ENCODE measurements around the gene SLC9A2. TPM values are rescaled to one million over a fixed set of nuclear protein-coding genes. Genes with fewer than 3 reads are reported as not detected.

The SLC9A2 gene
- total RNA-seq, 4 donors from 2014 or later = 0.09 to 0.16 (median 0.12) TPM

- no peak for DNase-seq (ENCODE audit: low spot score)
- TF ChIP-seq, protein P1, sequence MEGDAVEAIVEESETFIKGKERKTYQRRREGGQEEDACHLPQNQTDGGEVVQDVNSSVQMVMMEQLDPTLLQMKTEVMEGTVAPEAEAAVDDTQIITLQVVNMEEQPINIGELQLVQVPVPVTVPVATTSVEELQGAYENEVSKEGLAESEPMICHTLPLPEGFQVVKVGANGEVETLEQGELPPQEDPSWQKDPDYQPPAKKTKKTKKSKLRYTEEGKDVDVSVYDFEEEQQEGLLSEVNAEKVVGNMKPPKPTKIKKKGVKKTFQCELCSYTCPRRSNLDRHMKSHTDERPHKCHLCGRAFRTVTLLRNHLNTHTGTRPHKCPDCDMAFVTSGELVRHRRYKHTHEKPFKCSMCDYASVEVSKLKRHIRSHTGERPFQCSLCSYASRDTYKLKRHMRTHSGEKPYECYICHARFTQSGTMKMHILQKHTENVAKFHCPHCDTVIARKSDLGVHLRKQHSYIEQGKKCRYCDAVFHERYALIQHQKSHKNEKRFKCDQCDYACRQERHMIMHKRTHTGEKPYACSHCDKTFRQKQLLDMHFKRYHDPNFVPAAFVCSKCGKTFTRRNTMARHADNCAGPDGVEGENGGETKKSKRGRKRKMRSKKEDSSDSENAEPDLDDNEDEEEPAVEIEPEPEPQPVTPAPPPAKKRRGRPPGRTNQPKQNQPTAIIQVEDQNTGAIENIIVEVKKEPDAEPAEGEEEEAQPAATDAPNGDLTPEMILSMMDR (IDR thresholded peaks at IDR 0.05) = no peak
- ATAC-seq (ENCODE audit: low FRiP score) = no peak
Observed at GRCh38 chr2:102724016-102724490, 104.7 kb downstream of the SLC9A2 start.

DNA sequence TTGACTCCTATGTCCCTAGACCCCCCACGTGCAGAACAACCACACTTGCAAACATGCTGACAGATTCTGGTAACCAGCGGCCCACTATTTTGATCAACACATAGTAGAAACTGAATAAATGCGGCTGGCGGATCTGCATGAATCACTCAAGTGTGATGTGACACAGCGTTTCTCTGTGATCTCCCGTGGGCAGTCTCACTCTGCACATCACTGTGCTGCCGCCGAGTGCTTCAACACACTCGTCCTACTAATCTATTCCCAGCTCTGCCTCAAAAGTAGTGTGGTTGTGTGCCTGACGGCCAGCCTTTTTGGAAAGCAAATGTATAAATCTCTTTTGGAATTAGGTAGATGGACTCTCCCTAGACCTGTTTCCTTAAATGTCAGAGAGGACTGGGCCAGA is 105.2 kb downstream of the SLC9A2 start:
- TF ChIP-seq, protein P1 (IDR thresholded peaks at IDR 0.05) = no peak
- ATAC-seq (ENCODE audit: low FRiP score) (no peak), DNase-seq (ENCODE audit: low spot score) (no peak)

- TF ChIP-seq, protein P1 (IDR thresholded peaks at IDR 0.05) = no peak
- DNase-seq (ENCODE audit: low spot score) (no peak), ATAC-seq (ENCODE audit: low FRiP score) (no peak)
Observed at GRCh38 chr2:102726128-102727087, 107.1 kb downstream of the SLC9A2 start.

DNA sequence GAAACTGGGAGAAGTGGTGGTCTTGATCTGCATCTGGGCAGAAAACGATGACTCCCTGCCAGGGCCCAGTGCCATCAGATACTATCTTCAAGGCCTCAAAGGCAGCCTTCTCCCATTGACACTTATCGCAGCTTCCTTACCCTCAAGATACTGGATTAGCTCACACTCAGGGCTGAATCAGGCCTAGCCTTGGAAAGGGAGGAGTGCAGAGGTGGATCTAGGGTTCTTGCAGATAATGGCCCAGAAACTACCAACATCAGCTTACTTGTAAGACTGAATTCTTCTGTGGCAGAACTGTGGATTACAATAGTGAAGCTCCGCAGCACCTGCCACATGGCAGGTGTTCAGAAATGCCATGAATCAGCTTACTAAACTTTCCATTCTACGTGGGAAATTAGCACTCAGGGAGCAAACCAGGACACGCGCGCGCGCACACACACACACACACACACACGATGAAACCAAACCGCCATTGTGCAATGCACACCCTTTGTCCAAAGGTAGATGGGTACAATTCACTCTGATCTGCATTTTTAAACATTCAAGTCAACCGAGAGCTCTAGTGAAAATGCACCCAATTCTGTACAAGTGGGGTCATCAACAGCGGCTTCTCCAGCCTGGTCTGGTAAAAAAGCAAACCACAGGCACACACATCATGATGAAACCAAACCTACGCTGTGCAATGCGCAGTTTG is 116.2 kb downstream of the SLC9A2 start:
- TF ChIP-seq, protein P1 (IDR thresholded peaks at IDR 0.05) = no peak
- DNase-seq (ENCODE audit: low spot score) (no peak), ATAC-seq (ENCODE audit: low FRiP score) (no peak)

GRCh38 chr2:102736110-102736409 is 116.7 kb downstream of the SLC9A2 start:
- TF ChIP-seq, protein P1 (IDR thresholded peaks at IDR 0.05) = no peak
- DNase-seq (ENCODE audit: low spot score) = no peak
- ATAC-seq (ENCODE audit: low FRiP score) = peak; percentile 75

- TF ChIP-seq, protein P1 (IDR thresholded peaks at IDR 0.05) = no peak
- ATAC-seq (ENCODE audit: low FRiP score) = peak; percentile 85
Observed at GRCh38 chr2:102736410-102737409, 117.4 kb downstream of the SLC9A2 start.

More at GRCh38 chr2:102736410-102737409, 117.4 kb downstream of the SLC9A2 start:
- DNase-seq (ENCODE audit: low spot score) = peak; percentile 55
